Fibroblast of lung (primary cell): ENCODE results near the gene AATF. TPM values are rescaled to one million over a fixed set of nuclear protein-coding genes. Genes with fewer than 3 reads are reported as not detected.

Experiments
- DNase-seq, 2 donors: peaks; one replicate each; pipeline versions ENCODE4 v3.0.0 to v3.0.0-alpha.2; 2010; ENCODE audit warnings: low read depth in 2 of 2
- H2AFZ ChIP-seq: 2 replicates; pipeline ENCODE4 v1.5.1; 2012; ENCODE audit warnings: low read length, control low read depth, inconsistent platforms
- H3K27ac ChIP-seq: 2 replicates; pipeline ENCODE4 v1.5.1; 2011; ENCODE audit warnings: low read length, control low read depth; ENCODE audit not compliant: insufficient read depth
- H3K27me3 ChIP-seq: 2 replicates; pipeline ENCODE4 v1.5.1; 2011; ENCODE audit warnings: mild to moderate bottlenecking, low read length; ENCODE audit not compliant: control insufficient read depth, insufficient read depth
- H3K36me3 ChIP-seq: 2 replicates; pipeline ENCODE4 v1.5.1; 2011; ENCODE audit warnings: low read length; ENCODE audit not compliant: control insufficient read depth, insufficient read depth
- H3K4me1 ChIP-seq: 2 replicates; pipeline ENCODE4 v1.5.1; 2011; ENCODE audit warnings: low read length; ENCODE audit not compliant: control insufficient read depth, insufficient read depth; ENCODE audit errors: extremely low read depth
- H3K4me2 ChIP-seq: 2 replicates; pipeline ENCODE4 v1.5.1; 2011; ENCODE audit warnings: low read length, control low read depth; ENCODE audit not compliant: insufficient read depth; ENCODE audit errors: extremely low read depth
- H3K4me3 ChIP-seq, 4 experiments: fragments of 200-600 bp in 1 of 4; sonication (generic) in 1 of 4; replicated peaks in 1 of 4; 2 replicates each; pipeline ENCODE4 v1.5.1; 2011 to 2016; ENCODE audit warnings: low read length in 4 of 4, low read depth in 3 of 4, mild to moderate bottlenecking in 3 of 4, control low read depth in 2 of 4, inconsistent platforms in 1 of 4, mixed read lengths in 1 of 4; ENCODE audit not compliant: insufficient read depth in 1 of 4; ENCODE audit errors: control extremely low read depth in 1 of 4
- H3K79me2 ChIP-seq: 2 replicates; pipeline ENCODE4 v1.5.1; 2012; ENCODE audit warnings: mild to moderate bottlenecking, low read length, inconsistent platforms; ENCODE audit not compliant: control insufficient read depth, insufficient read depth
- H3K9ac ChIP-seq: 2 replicates; pipeline ENCODE4 v1.5.1; 2011; ENCODE audit warnings: mild to moderate bottlenecking, low read length, control low read depth; ENCODE audit not compliant: insufficient read depth
- H3K9me3 ChIP-seq: 2 replicates; pipeline ENCODE4 v1.5.1; 2012; ENCODE audit warnings: low read depth, low read length; ENCODE audit not compliant: control insufficient read depth, insufficient read depth
- H4K20me1 ChIP-seq: 2 replicates; pipeline ENCODE4 v1.5.1; 2011; ENCODE audit warnings: low read length; ENCODE audit not compliant: control insufficient read depth, insufficient read depth; ENCODE audit errors: extremely low read depth
- EZH2 ChIP-seq: IDR thresholded peaks from 2 replicates; pipeline ENCODE4 v1.5.1; 2012; ENCODE audit warnings: low read length, control low read depth, mild to moderate bottlenecking; ENCODE audit errors: missing control alignments
- polyA minus RNA-seq: library from RNA; depleted of rRNA, polyadenylated mRNA; stranded (reverse); fragments of >200 nt; gene quantifications from 2 replicates; pipeline ENCODE4 v1.2.3, GENCODE V29; 2011; ENCODE audit warnings: low replicate concordance
- polyA plus RNA-seq, 2 donors: library from polyadenylated mRNA; depleted of rRNA in 1 of 2; stranded (reverse) in 1 of 2; unstranded in 1 of 2; fragments of >200 nt; gene quantifications; 2 replicates each; pipeline ENCODE4 v1.2.1, GENCODE V29; 2011 to 2012; ENCODE audit warnings: missing spikeins in 1 of 2
- total RNA-seq: library from RNA; depleted of rRNA; stranded (reverse); fragments of >200 nt; gene quantifications from 2 replicates; pipeline ENCODE4 v1.2.1, GENCODE V29; 2014
- TF ChIP-seq, protein P1 (sequence below), 2 donors: IDR thresholded peaks in 1 of 2; conservative IDR thresholded peaks in 1 of 2; 1 replicate in 1 of 2; 2 replicates in 1 of 2; pipeline ENCODE4 v1.5.1; 2011 to 2012; ENCODE audit warnings: low read length in 2 of 2, control low read depth in 1 of 2, inconsistent platforms in 1 of 2, low read depth in 1 of 2, mild to moderate bottlenecking in 1 of 2

AATF gene, protein sequence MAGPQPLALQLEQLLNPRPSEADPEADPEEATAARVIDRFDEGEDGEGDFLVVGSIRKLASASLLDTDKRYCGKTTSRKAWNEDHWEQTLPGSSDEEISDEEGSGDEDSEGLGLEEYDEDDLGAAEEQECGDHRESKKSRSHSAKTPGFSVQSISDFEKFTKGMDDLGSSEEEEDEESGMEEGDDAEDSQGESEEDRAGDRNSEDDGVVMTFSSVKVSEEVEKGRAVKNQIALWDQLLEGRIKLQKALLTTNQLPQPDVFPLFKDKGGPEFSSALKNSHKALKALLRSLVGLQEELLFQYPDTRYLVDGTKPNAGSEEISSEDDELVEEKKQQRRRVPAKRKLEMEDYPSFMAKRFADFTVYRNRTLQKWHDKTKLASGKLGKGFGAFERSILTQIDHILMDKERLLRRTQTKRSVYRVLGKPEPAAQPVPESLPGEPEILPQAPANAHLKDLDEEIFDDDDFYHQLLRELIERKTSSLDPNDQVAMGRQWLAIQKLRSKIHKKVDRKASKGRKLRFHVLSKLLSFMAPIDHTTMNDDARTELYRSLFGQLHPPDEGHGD
- total RNA-seq (30.0 and 30.7 TPM in 2 replicates), polyA plus RNA-seq (11.9 and 22.6 TPM in 2 replicates), polyA minus RNA-seq (16.8 and 42.3 TPM in 2 replicates)
- polyA plus RNA-seq (2012): 32.2 and 48.4 TPM in 2 replicates

DNA sequence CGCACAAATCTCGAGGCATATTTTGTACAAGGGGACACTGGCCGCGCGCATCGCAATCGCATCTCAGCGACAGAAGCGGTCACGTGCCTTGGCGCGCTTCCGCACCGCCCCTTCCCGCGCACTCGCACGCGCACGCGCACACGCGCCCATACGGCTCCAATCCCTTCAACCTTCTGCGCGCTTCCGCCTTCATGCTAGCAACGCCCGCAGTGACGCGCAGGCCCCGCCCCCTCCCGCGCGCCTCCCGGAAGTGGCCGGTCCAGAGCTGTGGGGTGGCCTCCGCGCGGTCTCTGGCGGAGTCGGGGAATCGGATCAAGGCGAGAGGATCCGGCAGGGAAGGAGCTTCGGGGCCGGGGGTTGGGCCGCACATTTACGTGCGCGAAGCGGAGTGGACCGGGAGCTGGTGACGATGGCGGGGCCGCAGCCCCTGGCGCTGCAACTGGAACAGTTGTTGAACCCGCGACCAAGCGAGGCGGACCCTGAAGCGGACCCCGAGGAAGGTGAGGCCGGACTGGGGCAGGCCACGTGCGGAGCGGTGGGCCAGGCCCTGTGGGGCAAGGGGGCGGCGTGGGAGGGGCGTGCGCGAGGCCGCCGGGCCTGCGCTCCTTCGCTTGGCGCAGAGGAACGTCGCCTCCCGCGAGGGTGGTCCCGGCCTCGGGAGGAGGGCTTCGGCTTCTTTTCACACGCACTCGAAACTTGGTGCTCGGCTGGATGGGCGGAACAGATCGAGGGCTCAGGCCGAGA lies at the start of gene AATF:
TSS of gene AATF (plus strand) at position 238 of the 744 bp plus-strand sequence. CDS start at position 410, 172 bp downstream.
- peak; percentile 94 to 95 for DNase-seq
- no peaks in the 10 kb centered on the region for H4K20me1 ChIP-seq
- TF ChIP-seq EZH2: no peak
- TF ChIP-seq, protein P1, sequence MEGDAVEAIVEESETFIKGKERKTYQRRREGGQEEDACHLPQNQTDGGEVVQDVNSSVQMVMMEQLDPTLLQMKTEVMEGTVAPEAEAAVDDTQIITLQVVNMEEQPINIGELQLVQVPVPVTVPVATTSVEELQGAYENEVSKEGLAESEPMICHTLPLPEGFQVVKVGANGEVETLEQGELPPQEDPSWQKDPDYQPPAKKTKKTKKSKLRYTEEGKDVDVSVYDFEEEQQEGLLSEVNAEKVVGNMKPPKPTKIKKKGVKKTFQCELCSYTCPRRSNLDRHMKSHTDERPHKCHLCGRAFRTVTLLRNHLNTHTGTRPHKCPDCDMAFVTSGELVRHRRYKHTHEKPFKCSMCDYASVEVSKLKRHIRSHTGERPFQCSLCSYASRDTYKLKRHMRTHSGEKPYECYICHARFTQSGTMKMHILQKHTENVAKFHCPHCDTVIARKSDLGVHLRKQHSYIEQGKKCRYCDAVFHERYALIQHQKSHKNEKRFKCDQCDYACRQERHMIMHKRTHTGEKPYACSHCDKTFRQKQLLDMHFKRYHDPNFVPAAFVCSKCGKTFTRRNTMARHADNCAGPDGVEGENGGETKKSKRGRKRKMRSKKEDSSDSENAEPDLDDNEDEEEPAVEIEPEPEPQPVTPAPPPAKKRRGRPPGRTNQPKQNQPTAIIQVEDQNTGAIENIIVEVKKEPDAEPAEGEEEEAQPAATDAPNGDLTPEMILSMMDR (conservative IDR thresholded peaks at IDR 0.05 in 1 of 2, IDR thresholded peaks at IDR 0.05 in 1 of 2; ENCODE audit: low read depth in 1 of 2, low read length in 2 of 2): no peak

DNA sequence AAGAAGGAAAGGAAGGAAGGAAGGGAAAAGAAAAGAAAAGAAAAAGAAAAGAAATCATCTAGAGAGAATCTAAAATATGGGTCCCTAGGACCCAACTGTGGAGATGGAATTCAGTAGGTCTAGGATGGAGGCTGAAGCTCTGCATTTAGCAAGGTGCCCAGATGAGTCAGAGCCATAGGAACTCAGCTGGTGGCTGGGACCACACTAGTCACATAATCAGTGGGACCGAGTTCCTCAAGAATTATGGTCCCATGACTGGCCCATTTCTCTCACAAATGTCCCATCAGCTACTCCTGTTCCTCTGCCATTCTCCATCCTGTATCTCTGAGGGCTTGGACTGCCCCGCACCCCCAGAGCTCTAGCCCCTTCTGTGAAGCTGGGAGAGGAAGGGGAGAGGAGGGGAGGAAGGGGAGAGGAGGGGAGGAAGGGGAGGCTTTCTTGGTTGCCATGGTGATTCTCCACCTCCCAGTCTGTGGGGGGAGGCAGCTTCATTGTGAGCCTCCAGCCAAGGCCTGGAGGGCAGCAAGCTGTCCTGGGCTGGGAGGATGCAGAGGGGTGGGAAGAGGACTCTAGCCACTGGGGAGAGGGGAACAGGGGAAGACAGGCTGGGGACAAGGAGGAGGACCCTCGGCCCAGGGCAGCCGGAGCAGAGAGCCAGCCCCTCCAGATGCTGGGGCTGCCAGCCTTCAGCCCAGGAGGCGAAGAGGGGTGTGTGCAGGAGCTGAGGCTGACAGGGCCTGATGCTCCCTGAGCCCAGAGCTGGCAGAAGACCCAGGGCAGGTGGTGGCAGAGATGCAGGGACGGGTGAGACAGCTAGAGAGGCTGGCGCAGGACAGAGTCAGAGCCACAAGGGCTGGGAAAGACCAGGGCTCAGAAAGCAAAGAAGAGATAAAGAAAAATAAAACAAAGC lies 49.2 kb upstream of the AATF start:
- Histone ChIP-seq H3K9ac (no peak overlapping the region), H3K4me1 (no peaks in the 10 kb centered on the region), H3K79me2 (no peaks in the 10 kb centered on the region), H3K9me3 (no peaks in the 10 kb centered on the region), H3K27me3 (no peaks in the 10 kb centered on the region), H3K4me2 (no peak overlapping the region), H2AFZ (no peak overlapping the region), H4K20me1 (no peaks in the 10 kb centered on the region), H3K27ac (no peak overlapping the region), H3K36me3 (no peaks in the 10 kb centered on the region), H3K4me3 (no peak overlapping the region)
- no peak for TF ChIP-seq EZH2
- TF ChIP-seq, protein P1 (conservative IDR thresholded peaks at IDR 0.05 in 1 of 2, IDR thresholded peaks at IDR 0.05 in 1 of 2; ENCODE audit: low read depth in 1 of 2, low read length in 2 of 2): no peak
- DNase-seq: no peak

More for the DNA sequence above, at the start of gene AATF:
- Histone ChIP-seq H2AFZ (peak within 1 kb of the TSS; percentile 99), H3K9ac (peak within 1 kb of the TSS; percentile 95), H3K27me3 (peaks cover 33% of the 10 kb centered on the region), H3K4me3 (peak within 1 kb of the TSS; percentile 93 to 97 (median 96)), H3K4me2 (peak within 1 kb of the TSS; percentile 96), H3K36me3 (peaks cover 9% of the 10 kb centered on the region), H3K4me1 (no peaks in the 10 kb centered on the region), H3K27ac (peak within 1 kb of the TSS; percentile 95), H3K9me3 (no peaks in the 10 kb centered on the region), H3K79me2 (peaks cover 23% of the 10 kb centered on the region)
